Esophagus muscularis mucosa (tissue), 4 donors: Measurements from ENCODE around the gene XG. TPM values are rescaled to one million over a fixed set of nuclear protein-coding genes. Genes with fewer than 3 reads are reported as not detected.
"Not testable (repeated sequence)": the region's sequence is repeated elsewhere in the genome, so short reads cannot be mapped to it uniquely, and the experiment has no call there.

ENCODE experiments used
- DNase-seq: peaks from one replicate; pipeline ENCODE4 v3.0.0-alpha.2; 2017; ENCODE audit errors: extremely low spot score
- H3K27ac ChIP-seq, 4 donors: fragments of 200-600 bp; sonication (generic); replicated peaks in 1 of 4; 1 replicate in 3 of 4; 2 replicates in 1 of 4; pipeline ENCODE4 v1.5.1; 2016 to 2019; ENCODE audit warnings: mild to moderate bottlenecking in 1 of 4
- H3K27me3 ChIP-seq, 4 donors: fragments of 200-600 bp; sonication (generic); one replicate each; pipeline versions ENCODE4 v1.5.1 to v1.6.0; 2016 to 2019
- H3K36me3 ChIP-seq, 4 donors: fragments of 200-600 bp; sonication (generic); one replicate each; pipeline ENCODE4 v1.5.1; 2016 to 2019
- H3K4me1 ChIP-seq, 4 donors: fragments of 200-600 bp; sonication (generic); one replicate each; pipeline ENCODE4 v1.5.1; 2016 to 2019
- H3K4me3 ChIP-seq, 4 donors: fragments of 200-600 bp; sonication (generic); 1 replicate in 2 of 4; 2 replicates in 2 of 4; pipeline ENCODE4 v1.5.1; 2016 to 2019; ENCODE audit warnings: mild to moderate bottlenecking in 4 of 4, moderate library complexity in 1 of 4
- H3K9me3 ChIP-seq, 4 donors: fragments of 200-600 bp; sonication (generic); 1 replicate in 3 of 4; 2 replicates in 1 of 4; pipeline ENCODE4 v1.5.1; 2016 to 2019
- CTCF ChIP-seq, 3 experiments: fragments of 200-600 bp in 2 of 3; fragments of 450-650 bp in 1 of 3; sonication (generic) in 2 of 3; IDR thresholded peaks; one replicate each; pipeline ENCODE4 v1.5.1; 2017 to 2019; ENCODE audit warnings: antibody characterized with exemption in 3 of 3, mild to moderate bottlenecking in 2 of 3, moderate library complexity in 1 of 3
- EP300 ChIP-seq: sonication (generic); formaldehyde crosslinking; IDR thresholded peaks from one replicate; pipeline ENCODE4 v1.6.1; 2017; ENCODE audit warnings: antibody characterized with exemption
- POLR2A ChIP-seq: fragments of 450-650 bp; IDR thresholded peaks from one replicate; pipeline ENCODE4 v1.6.1; 2017; ENCODE audit warnings: antibody characterized with exemption, moderate library complexity, mild to moderate bottlenecking, low read depth
- POLR2AphosphoS5 ChIP-seq, 2 donors: sonication (generic); formaldehyde crosslinking; IDR thresholded peaks; one replicate each; pipeline ENCODE4 v1.6.1; 2017; ENCODE audit warnings: antibody characterized with exemption in 2 of 2
- WGBS: methylation state at CpG from one replicate; pipeline ENCODE4 v1.1.5; 2018; 5-methylcytosine and 5-hydroxymethylcytosine counted together
- intact Hi-C: fragments of 100-400 bp; cut with DNase I; formaldehyde crosslinking; loops from one replicate; pipeline ENCODE4 v1.15.1; 2023
- total RNA-seq, 4 donors: library from RNA; depleted of rRNA; stranded (reverse); fragments of >200 nt; gene quantifications; one replicate each; pipeline versions ENCODE4 v1.1.0 to v1.2.1, GENCODE V29; 2016

XG gene
- total RNA-seq, 4 donors from 2014 or later, result 0.39 to 0.83 (median 0.40) TPM; not detected in 1

GRCh38 chrX:2732649-2733048, 19.2 kb upstream of the XG start:
- DNase-seq, result no peak
- Histone ChIP-seq H3K4me3 (no peak overlapping the region), H3K36me3 (peaks cover 42 to 95% (median 69%) of the 10 kb centered on the region in 4 donors), H3K27me3 (no peaks in the 10 kb centered on the region), H3K4me1 (no peaks in the 10 kb centered on the region), H3K27ac (no peak overlapping the region), H3K9me3 (no peaks in the 10 kb centered on the region)
- TF ChIP-seq EP300 (no peak), POLR2AphosphoS5 (IDR thresholded peaks at IDR 0.05) (no peak), CTCF (IDR thresholded peaks at IDR 0.05) (no peak), POLR2A (no peak)
- intact Hi-C loops, result no loop called here

- H3K4me3 ChIP-seq, result no peak overlapping the region
- intact Hi-C loops, result no loop called here
- no peaks in the 10 kb centered on the region for H3K27me3 ChIP-seq
- no peaks in the 10 kb centered on the region for H3K9me3 ChIP-seq
- peaks cover 41 to 95% (median 69%) of the 10 kb centered on the region in 4 donors for H3K36me3 ChIP-seq
- no peaks in the 10 kb centered on the region for H3K4me1 ChIP-seq
- 93% methylated on average over 9 of the region's 9 CpGs for WGBS
- H3K27ac ChIP-seq, result no peak overlapping the region
- DNase-seq, result no peak
- TF ChIP-seq POLR2A (no peak), EP300 (no peak), POLR2AphosphoS5 (IDR thresholded peaks at IDR 0.05) (no peak)
These were observed 18.6 kb upstream of the XG start for GRCh38 chrX:2733286-2733685.

- H3K27ac ChIP-seq, result no peak overlapping the region
- intact Hi-C loops, result no loop called here
- no peaks in the 10 kb centered on the region for H3K4me1 ChIP-seq
- DNase-seq, result no peak
- WGBS, result 90% methylated on average over 4 of the region's 4 CpGs
- H3K4me3 ChIP-seq, result no peak overlapping the region
- H3K27me3 ChIP-seq, result no peaks in the 10 kb centered on the region
- H3K9me3 ChIP-seq, result no peaks in the 10 kb centered on the region
- no peak for TF ChIP-seq EP300
- TF ChIP-seq POLR2A, result no peak
- TF ChIP-seq POLR2AphosphoS5 (IDR thresholded peaks at IDR 0.05), result no peak
- TF ChIP-seq CTCF (IDR thresholded peaks at IDR 0.05), result no peak
- peaks cover 45 to 95% (median 67%) of the 10 kb centered on the region in 4 donors for H3K36me3 ChIP-seq
These were observed 16.6 kb upstream of the XG start for GRCh38 chrX:2735270-2735669.

DNA sequence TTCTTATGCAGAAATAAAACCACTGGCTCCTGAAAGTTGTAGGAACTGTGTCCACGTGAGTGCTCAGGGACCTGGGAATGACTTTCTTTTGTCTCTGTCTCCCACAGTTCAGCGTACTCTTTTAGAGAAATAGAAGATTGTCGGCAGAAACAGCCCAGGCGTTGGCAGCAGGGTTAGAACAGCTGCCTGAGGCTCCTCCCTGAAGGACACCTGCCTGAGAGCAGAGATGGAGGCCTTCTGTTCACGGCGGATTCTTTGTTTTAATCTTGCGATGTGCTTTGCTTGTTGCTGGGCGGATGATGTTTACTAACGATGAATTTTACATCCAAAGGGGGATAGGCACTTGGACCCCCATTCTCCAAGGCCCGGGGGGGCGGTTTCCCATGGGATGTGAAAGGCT, 11.2 kb upstream of the XG start:
- 90% methylated on average over 11 of the region's 11 CpGs for WGBS
- Histone ChIP-seq H3K4me3 (no peak overlapping the region), H3K27ac (no peak overlapping the region), H3K9me3 (no peaks in the 10 kb centered on the region), H3K27me3 (no peaks in the 10 kb centered on the region), H3K4me1 (peaks cover 0 to 3% (median 1%) of the 10 kb centered on the region in 4 donors), H3K36me3 (peaks cover 32 to 79% (median 55%) of the 10 kb centered on the region in 4 donors)
- intact Hi-C loops, result no loop called here
- no peak for DNase-seq
- no peak for TF ChIP-seq POLR2AphosphoS5 (IDR thresholded peaks at IDR 0.05)
- no peak for TF ChIP-seq CTCF (IDR thresholded peaks at IDR 0.05)
- no peak for TF ChIP-seq EP300
- TF ChIP-seq POLR2A, result no peak

DNA sequence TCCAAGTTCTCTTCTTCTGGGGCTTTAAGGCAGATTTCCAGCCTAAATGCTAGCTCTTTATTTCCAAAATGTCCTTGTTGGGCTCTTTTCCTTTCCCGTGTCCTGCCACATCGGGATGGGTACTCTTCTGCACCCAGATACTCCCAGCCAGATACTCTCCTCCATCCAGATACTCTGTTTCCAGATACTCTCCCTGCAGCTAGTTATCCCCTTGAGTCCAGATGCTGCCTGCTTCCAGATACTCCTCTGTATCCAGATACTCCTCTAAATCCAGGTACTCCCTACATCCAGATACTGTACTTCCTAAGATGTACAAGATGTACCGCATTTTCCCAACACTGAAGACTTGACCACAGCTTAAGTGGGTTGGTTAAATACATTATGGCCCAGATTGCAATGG, 10.5 kb upstream of the XG start:
- intact Hi-C loops, result no loop called here
- H3K4me1 ChIP-seq, result peaks cover 0 to 10% (median 4%) of the 10 kb centered on the region in 4 donors
- peaks cover 32 to 72% (median 54%) of the 10 kb centered on the region in 4 donors for H3K36me3 ChIP-seq

DNA sequence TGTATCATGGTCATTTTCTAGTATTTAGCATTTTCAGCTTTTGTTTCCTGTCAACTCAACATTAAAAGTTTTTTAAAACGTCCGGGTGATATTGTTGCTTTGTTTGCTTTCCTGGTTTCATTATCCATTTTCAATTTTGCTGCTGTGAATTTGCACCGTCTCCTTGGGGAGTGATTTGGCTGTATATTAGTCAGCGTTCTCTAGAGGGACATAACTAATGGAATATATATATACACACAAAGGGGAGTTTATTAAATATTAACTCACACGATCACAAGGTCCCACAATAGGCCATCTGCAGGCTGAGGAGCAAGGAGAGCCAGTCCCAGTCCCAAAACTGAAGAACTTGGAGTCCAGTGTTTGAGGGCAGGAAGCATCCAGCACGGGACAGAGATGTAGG, 5.6 kb upstream of the XG start:
- H3K4me3 ChIP-seq, DNase-seq, intact Hi-C loops, H3K9me3 ChIP-seq, H3K27me3 ChIP-seq: not testable (repeated sequence)
- Histone ChIP-seq H3K27ac (peak overlapping the region in 1 of 4 donors; percentile 20), H3K4me1 (peaks cover 0 to 14% (median 6%) of the 10 kb centered on the region in 4 donors), H3K36me3 (peaks cover under 1 to 23% (median 18%) of the 10 kb centered on the region in 4 donors)
- WGBS, result 49% methylated on average over 6 of the region's 6 CpGs

More for the DNA sequence above, 10.5 kb upstream of the XG start:
- H3K27me3 ChIP-seq, result no peaks in the 10 kb centered on the region
- no peak for DNase-seq
- no peak overlapping the region for H3K27ac ChIP-seq
- no peaks in the 10 kb centered on the region for H3K9me3 ChIP-seq
- WGBS, result 98% methylated on average over 3 of the region's 3 CpGs
- TF ChIP-seq CTCF (IDR thresholded peaks at IDR 0.05) (no peak), POLR2AphosphoS5 (IDR thresholded peaks at IDR 0.05) (no peak), EP300 (no peak), POLR2A (no peak)
- H3K4me3 ChIP-seq, result no peak overlapping the region
